NCI-H2171 (cell line): Measurements from ENCODE around the gene GPR85.
"Not testable (repeated sequence)": the region's sequence is repeated elsewhere in the genome, so short reads cannot be mapped to it uniquely, and the experiment has no call there.

Source experiments
- DNase-seq: peaks from one replicate; lab custom pipeline; 2025; lab: John Stamatoyannopoulos, UW

Gene GPR85

DNA sequence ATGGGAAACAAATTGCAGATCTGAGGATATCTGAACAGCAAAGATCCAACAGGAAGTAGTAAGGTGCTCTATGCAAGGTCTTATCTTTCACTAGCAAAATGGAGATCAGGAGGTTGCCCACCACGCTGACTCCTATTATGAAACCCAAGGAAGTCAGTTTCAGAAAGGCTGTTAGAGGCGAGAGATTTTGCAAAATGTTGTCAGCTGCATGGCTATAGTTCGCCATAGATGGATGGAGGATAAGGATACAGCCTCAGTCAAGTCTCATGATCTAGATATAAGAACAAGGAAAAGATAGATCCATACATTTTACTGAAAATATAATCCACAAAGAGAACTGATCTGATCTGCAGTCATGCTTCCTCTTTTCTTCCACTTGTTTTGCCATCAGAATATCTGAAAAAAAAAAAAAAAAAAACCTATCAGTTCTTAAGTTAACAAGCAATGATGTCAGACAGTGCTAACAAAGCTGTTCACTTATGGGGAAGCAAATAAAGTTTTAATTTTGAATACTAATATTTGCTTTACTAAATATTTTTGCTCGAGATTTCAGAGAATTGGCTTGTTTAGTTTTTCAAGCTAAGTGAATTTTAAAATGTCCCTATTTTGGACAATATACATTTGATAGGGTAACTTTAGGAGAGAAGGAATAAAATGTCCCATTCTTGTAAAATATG is 2.0 kb downstream of the GPR85 start:
- DNase-seq = no peak

- no peak for DNase-seq
Measured at GRCh38 chr7:113083816-113084495, 2.7 kb downstream of the GPR85 start.

DNA sequence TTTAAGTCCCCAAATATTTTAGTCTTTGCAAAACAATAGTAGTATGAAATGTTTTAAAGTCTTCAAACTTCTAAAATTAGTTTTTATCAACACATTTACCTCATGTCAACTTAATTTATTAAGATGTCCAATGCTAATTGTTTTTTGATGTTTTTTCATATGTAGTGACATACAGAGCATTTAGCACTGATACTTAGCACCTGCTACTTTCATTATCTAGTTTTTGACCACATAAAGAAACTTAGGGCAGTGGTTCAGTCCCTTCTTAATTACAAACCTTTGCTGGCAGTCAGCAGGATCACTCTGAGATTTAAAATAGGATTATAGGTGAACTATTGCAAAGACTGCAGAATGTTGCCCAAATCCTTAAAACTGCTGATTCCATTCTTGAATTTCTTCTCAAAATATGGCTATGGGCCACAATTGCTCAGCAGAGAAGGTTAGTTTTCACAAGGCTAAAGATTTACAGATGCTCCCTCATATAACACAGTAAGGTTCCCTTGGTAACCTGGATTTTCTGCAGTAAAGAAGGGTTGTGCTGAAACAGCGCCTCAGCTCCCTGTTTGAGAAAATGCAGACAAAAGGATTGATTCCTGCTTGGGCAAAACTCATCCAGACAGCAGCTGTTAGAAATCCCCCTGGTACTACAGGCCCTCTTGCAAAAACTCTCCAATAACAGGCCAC is 3.4 kb downstream of the GPR85 start:
- no peak for DNase-seq

DNA sequence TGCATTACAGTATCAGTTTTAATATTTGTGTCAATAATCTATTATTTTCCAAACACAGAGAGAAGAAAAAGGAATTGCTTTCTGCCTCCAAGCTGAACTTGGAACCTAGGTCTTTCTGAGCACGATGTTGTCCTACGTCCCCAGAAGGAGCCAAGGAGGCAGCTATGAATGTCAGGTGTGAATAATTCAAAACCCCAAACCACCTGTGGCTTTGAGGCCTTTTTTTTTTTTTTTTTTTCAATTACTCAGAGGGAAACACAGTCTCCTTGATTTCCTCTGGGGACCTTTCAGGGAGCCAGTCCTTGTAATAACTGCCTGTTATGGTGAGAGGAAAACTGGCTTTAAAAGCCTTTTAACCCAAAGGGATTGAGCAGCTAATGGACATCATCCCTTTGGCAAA is 8.3 kb downstream of the GPR85 start:
- no peak for DNase-seq

DNA sequence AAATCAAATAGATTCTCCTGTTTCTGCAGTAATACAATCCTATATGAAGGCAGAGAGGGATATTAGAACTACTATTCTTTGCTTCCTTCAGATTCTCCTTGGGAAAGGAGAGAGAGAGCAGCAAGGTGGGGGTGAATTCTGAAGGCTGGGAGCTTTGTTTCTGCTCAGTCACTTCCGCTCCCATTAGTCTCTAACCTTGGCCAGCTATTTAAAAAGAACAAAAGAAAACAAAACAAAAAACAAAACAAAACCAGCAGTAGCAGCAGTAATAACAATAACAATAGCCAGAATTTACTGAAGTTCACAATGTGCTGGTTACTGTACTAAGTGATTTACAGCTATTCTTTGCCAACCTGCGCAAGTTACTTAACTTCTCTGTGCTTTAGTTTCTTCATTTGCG is 9.9 kb downstream of the GPR85 start:
- DNase-seq = no peak

DNA sequence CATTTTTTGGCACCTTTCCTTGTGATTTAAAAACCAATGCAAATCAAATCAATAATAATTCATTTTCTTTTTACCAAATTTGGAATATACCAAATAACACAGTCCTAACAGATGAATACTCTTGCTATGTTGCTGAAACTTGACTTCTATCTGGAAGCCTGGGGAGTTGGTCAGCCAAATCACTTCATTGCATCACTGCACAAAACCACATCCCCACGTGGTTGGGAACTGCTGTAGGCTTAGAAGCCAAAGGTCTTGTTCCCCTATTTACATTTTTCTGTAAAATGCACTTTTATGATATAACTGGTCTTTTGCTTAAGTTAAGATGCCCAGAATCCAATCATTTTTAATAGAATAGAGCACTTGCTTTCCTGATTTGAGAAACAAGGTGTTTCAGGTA is 15.2 kb downstream of the GPR85 start:
- no peak for DNase-seq

DNA sequence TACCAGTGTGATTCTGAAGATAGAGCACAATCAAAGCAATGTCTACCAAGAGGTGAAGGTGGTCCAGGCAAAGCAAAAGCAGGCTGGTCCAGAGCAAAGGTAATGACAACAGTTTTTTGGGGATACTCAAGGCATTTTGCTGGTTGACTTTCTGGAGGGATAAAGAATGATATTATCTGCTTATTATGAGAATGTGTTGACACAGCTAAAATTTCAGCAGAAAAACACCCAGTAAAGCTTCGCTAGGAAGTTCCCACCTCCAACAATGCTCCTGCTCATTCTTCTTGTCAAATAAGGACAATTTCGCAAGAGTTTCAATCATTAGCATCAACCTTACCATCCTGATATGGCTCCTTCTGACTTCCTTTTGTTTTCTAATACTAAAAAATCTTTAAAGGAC is 24.1 kb downstream of the GPR85 start:
- no peak for DNase-seq

- no peak for DNase-seq
Measured at GRCh38 chr7:113060100-113060499, 26.5 kb downstream of the GPR85 start.

GRCh38 chr7:113054938-113055337 is 31.7 kb downstream of the GPR85 start:
- no peak for DNase-seq

- DNase-seq = not testable (repeated sequence)
Measured at GRCh38 chr7:113054272-113054671, 32.4 kb downstream of the GPR85 start.

DNA sequence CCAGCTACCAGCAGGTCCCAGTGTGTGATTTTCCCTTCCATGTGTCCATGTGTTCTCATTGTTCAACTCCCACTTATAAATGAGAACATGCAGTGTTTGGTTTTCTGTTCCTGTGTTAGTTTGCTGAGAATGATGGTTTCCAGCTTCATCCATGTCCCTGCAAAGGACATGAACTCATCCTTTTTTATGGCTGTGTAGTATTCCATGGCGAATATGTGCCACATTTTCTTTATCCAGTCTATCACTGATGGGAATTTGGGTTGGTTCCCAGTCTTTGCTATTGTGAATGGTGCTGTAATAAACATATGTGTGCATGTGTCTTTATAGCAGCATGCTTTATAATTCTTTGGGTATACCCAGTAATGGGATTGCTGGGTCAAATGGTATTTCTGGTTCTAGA is 37.4 kb downstream of the GPR85 start:
- not testable (repeated sequence) for DNase-seq

GRCh38 chr7:113046453-113046852 is 40.2 kb downstream of the GPR85 start:
- no peak for DNase-seq

DNA sequence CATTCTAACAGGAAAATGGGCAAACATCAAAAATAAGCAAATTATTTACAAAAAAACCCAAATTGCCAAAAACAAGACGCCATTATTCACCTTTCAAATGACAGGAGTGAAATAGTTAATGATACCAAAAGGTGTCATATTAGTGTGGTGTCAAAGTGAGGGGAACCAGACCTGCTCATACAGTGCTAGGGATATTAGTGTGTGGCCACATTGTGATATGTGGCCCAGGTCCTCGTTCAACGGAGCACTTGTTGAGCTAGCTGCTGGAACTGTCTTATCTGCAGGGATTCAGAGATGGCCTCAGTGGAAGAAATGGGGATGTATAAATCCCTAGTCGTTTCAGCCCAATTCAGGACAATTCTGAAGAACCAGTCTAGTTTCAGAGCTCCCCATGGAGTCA is 41.2 kb downstream of the GPR85 start:
- no peak for DNase-seq

GRCh38 chr7:113044394-113044793 is 42.2 kb downstream of the GPR85 start:
- DNase-seq = no peak

DNA sequence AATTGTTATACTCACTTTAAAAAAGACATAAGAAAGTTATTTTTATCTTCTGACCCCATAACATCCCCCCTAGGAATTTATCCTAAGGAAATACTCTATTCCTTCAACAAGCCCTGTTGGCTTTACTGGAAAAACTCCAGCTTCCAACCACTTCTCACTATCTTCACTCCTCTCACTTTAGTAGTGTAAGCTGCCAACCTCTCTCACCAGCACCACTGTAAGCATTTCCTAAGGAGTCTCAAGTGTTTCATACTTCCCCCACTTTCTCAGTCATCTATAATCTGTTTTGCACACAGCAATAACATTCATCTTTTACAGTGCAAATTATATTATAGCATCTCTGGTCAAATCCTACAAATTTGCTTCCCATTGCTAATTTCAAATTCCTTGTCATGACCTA is 45.8 kb downstream of the GPR85 start:
- DNase-seq = no peak

- DNase-seq = no peak
Measured at GRCh38 chr7:113033959-113034358, 52.7 kb downstream of the GPR85 start.
